ENCODE results near the gene CTDNEP1.

Gene CTDNEP1

DNA sequence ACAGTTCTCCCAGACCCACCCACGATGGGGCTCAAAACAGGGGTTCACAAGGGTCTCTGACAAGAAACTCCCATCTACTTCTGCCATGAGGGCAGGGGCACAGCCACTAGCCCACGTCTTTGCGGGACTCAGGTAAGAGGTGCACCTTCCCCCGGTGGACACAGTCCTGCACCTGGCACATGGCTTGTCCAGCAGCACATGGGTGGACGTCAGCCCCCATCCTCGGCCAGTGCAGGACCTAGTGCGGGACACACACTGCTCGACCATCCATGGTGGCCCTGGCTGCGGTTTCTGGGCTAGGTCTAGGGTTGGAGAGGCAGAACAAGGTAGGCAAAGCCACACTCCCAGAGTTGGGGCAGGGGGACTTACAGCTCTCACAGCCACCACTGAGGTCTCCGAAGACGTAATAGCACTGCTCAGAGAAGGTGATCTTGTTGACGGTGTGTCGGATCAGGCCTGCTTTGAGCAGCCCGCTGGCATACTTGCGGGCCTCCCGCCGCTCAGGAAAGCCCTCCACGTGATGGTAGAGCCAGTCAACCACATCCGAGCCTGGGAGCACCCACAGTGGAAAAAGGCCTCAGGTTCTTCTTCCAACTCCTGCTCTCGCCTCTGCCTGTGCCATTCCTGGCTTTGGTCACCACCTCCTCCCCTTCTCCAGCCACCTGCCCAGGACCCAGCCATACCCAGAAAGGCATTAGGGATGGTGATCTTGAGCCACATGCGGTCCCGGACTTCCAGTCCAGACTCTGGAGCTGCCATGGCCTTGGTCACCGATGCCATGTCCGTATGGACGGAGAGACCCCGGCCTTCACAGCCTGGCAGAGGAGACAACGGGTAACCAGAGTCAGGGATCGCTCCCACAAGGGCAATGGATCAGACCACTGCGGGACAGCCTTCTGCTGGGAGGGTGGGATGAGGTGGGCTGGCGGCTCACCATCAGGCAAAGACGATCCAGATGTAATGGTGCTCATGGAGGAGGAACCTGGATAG lies 24.5 kb downstream of the CTDNEP1 start:
- H3K4me3 ChIP-seq (ENCODE audit: low read length in 2 of 2): no peak overlapping the region
- H3K27me3 ChIP-seq (ENCODE audit: control insufficient read depth in 1 of 2, insufficient read depth in 2 of 2, low read length in 2 of 2): no peaks in the 10 kb centered on the region
- no peaks in the 10 kb centered on the region for H3K9me3 ChIP-seq (ENCODE audit: control insufficient read depth in 2 of 2, low read length in 2 of 2)
- H3K9ac ChIP-seq (ENCODE audit: low read length in 2 of 2): no peak overlapping the region
- H3K27ac ChIP-seq (ENCODE audit: low read length): no peak overlapping the region
- H3K36me3 ChIP-seq (ENCODE audit: control insufficient read depth in 2 of 2, insufficient read depth in 2 of 2, low read length in 2 of 2): peaks cover 57 to 67% of the 10 kb centered on the region in 2 donors
- peaks cover 10% of the 10 kb centered on the region for H3K4me1 ChIP-seq (ENCODE audit: control insufficient read depth, insufficient read depth, low read length)

DNA sequence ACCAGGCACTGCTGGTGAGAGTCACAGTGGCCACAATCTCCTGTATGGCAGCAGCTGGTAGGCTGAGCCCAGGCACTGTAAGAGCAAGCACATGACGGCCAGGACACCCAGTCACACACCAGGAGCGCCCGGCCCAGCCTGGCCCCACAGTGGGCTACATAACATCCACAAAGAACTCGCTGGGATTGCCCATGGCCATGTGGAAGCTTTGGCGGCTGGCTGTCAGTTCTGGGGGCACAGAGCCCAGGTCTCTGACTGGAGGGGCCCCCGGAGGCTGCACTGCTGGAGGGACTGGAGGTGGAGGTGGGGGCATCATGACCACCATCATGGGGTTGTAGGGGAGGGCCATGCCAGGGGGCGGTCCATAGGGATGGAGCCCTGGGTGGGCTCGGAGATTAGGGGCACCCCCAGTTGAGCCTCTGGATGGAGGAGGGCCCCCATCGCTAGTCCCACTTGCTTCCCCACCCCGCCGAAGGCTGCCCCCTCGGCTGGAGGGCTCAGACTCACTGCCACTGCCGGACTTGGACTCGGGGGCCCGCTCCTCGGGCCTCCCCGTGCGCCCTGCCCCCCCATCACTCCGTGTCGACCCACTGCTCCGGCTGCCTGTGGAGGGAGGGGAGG lies 25.7 kb downstream of the CTDNEP1 start:
- Histone ChIP-seq H3K4me3 (ENCODE audit: low read length in 2 of 2) (no peak overlapping the region), H3K4me1 (ENCODE audit: control insufficient read depth, insufficient read depth, low read length) (peaks cover 14% of the 10 kb centered on the region)

DNA sequence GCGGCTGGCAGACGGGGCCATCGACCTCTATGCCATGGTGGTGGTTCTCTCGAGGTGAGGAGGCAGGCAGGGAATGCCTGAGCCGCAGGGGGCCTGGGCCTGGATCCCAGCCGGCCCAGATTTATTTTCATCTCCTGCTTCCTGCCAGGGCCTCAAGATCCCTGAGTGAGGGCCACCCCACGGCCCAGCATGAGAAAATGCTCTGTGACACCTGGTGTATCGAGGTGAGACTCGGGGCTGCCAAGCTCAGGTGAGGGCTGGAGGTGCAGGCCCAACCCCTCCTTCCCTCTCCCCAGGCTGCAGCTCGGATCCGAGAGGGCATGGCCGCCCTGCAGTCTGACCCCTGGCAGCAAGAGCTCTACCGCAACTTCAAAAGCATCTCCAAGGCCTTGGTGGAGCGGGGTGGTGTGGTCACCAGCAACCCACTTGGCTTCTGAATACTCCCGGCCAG lies 26.8 kb downstream of the CTDNEP1 start:
- Histone ChIP-seq H3K9me3 (ENCODE audit: control insufficient read depth in 2 of 2, low read length in 2 of 2) (no peaks in the 10 kb centered on the region), H3K27ac (ENCODE audit: low read length) (no peak overlapping the region), H3K4me1 (ENCODE audit: control insufficient read depth, insufficient read depth, low read length) (peaks cover 23% of the 10 kb centered on the region), H3K27me3 (ENCODE audit: control insufficient read depth in 1 of 2, insufficient read depth in 2 of 2, low read length in 2 of 2) (no peaks in the 10 kb centered on the region), H3K36me3 (ENCODE audit: control insufficient read depth in 2 of 2, insufficient read depth in 2 of 2, low read length in 2 of 2) (peaks cover 52 to 62% of the 10 kb centered on the region in 2 donors), H3K9ac (ENCODE audit: low read length in 2 of 2) (no peak overlapping the region), H3K4me3 (ENCODE audit: low read length in 2 of 2) (no peak overlapping the region)

More for the DNA sequence above, 25.7 kb downstream of the CTDNEP1 start:
- Histone ChIP-seq H3K9ac (ENCODE audit: low read length in 2 of 2) (no peak overlapping the region), H3K27me3 (ENCODE audit: control insufficient read depth in 1 of 2, insufficient read depth in 2 of 2, low read length in 2 of 2) (no peaks in the 10 kb centered on the region), H3K36me3 (ENCODE audit: control insufficient read depth in 2 of 2, insufficient read depth in 2 of 2, low read length in 2 of 2) (peaks cover 60 to 67% of the 10 kb centered on the region in 2 donors), H3K9me3 (ENCODE audit: control insufficient read depth in 2 of 2, low read length in 2 of 2) (no peaks in the 10 kb centered on the region), H3K27ac (ENCODE audit: low read length) (peak overlapping the region; percentile 24)

DNA sequence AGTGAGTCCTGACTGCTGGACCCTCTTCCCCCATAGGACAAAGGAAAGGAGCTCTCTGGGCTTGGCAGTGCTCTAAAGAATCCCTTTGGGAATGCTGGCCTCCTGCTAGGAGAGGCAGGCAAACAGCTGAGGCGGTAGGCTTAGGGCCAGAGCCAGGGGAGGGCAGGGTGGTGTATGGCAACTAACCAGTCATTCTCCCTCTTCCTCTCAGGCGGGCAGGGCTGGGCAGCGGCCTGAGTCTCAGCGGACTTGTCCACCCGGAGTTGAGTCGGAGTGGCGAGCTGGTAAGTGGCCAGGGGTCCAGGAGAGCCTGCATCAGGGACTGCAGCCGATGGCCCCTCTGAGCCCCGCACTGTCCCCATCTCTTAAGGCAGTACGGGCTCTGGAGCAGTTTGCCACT lies 27.4 kb downstream of the CTDNEP1 start:
- Histone ChIP-seq H3K9me3 (ENCODE audit: control insufficient read depth in 2 of 2, low read length in 2 of 2) (no peaks in the 10 kb centered on the region), H3K4me3 (ENCODE audit: low read length in 2 of 2) (no peak overlapping the region), H3K27me3 (ENCODE audit: control insufficient read depth in 1 of 2, insufficient read depth in 2 of 2, low read length in 2 of 2) (no peaks in the 10 kb centered on the region), H3K36me3 (ENCODE audit: control insufficient read depth in 2 of 2, insufficient read depth in 2 of 2, low read length in 2 of 2) (peaks cover 47 to 57% of the 10 kb centered on the region in 2 donors), H3K4me1 (ENCODE audit: control insufficient read depth, insufficient read depth, low read length) (peaks cover 28% of the 10 kb centered on the region), H3K27ac (ENCODE audit: low read length) (no peak overlapping the region), H3K9ac (ENCODE audit: low read length in 2 of 2) (no peak overlapping the region)

DNA sequence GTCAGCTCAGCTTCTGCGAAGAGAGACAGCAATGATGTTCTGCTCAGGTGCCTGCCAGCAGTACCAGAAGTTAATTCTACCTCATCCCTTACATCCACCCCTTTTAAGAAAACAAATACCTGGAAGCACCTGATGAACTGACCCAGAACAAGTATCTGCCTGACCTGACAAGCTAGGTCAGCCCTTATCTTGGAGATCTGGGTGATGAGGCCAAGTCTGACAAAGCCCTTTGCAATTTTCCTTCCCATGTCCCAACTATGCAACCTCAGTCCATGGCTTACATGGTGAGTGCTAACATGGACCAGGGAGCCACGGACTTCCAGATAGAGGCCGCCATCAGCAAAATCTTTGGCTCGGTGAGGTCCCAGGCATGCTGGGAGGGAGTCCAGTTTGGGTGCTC lies 28.2 kb downstream of the CTDNEP1 start:
- Histone ChIP-seq H3K27ac (ENCODE audit: low read length) (no peak overlapping the region), H3K4me1 (ENCODE audit: control insufficient read depth, insufficient read depth, low read length) (peaks cover 34% of the 10 kb centered on the region), H3K9me3 (ENCODE audit: control insufficient read depth in 2 of 2, low read length in 2 of 2) (no peaks in the 10 kb centered on the region), H3K36me3 (ENCODE audit: control insufficient read depth in 2 of 2, insufficient read depth in 2 of 2, low read length in 2 of 2) (peaks cover 43 to 50% of the 10 kb centered on the region in 2 donors), H3K27me3 (ENCODE audit: control insufficient read depth in 1 of 2, insufficient read depth in 2 of 2, low read length in 2 of 2) (no peaks in the 10 kb centered on the region), H3K4me3 (ENCODE audit: low read length in 2 of 2) (no peak overlapping the region), H3K9ac (ENCODE audit: low read length in 2 of 2) (no peak overlapping the region)

DNA sequence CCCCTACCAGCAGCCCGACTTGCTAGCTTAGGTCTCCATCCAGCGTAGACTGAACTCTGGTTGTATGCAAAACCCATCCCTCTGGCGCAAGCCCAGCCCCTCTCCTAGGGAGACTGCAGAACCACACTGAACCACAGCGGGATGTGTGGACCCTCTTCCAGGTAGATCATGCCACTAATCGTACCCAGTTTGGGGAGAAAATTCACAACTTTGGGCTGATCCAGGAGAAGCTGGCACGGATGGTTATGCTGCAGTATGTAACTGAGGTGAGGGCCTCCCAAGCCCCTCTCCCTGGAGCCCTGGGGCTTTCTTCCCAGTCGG lies 28.6 kb downstream of the CTDNEP1 start:
- H3K9ac ChIP-seq (ENCODE audit: low read length in 2 of 2): no peak overlapping the region
- H3K4me3 ChIP-seq (ENCODE audit: low read length in 2 of 2): no peak overlapping the region
- H3K4me1 ChIP-seq (ENCODE audit: control insufficient read depth, insufficient read depth, low read length): peaks cover 38% of the 10 kb centered on the region
- peaks cover 39 to 45% of the 10 kb centered on the region in 2 donors for H3K36me3 ChIP-seq (ENCODE audit: control insufficient read depth in 2 of 2, insufficient read depth in 2 of 2, low read length in 2 of 2)
- no peaks in the 10 kb centered on the region for H3K9me3 ChIP-seq (ENCODE audit: control insufficient read depth in 2 of 2, low read length in 2 of 2)
- H3K27me3 ChIP-seq (ENCODE audit: control insufficient read depth in 1 of 2, insufficient read depth in 2 of 2, low read length in 2 of 2): no peaks in the 10 kb centered on the region
- no peak overlapping the region for H3K27ac ChIP-seq (ENCODE audit: low read length)

DNA sequence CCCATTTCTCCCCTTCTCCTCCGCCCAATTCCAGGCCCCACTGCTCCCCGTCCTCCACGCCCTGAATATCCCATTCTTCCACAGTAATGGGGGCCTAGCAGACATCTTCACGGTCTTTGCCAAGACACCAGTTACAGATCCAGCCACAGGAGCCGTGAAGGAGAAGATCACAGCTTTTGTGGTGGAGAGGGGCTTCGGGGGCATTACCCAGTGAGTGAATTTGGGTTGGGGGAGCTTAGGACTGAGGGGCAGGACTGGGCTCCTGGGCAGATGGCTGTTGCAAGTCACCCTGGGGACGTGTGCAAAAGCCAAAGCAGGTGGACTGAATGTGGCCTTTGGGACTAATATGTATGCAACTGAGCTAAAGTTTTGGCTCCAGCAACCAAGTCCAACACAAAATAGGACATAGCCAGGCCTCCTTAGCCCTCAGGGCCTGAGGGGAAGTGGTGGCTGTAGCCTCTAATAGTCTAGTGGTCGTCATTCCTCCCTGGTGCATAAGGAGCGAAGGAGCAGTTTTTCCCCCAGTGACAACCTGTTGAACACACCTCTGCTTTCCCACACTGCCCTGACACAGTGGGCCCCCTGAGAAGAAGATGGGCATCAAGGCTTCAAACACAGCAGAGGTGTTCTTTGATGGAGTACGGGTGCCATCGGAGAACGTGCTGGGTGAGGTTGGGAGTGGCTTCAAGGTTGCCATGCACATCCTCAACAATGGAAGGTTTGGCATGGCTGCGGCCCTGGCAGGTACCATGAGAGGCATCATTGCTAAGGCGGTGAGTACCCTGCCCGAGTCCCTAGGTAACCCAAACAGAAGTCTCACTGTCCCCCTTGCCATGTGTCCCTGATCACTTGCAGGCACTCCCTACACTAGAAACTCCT lies 29.2 kb downstream of the CTDNEP1 start:
- no peak overlapping the region for H3K4me3 ChIP-seq (ENCODE audit: low read length in 2 of 2)
- no peak overlapping the region for H3K9ac ChIP-seq (ENCODE audit: low read length in 2 of 2)
- H3K4me1 ChIP-seq (ENCODE audit: control insufficient read depth, insufficient read depth, low read length): peaks cover 43% of the 10 kb centered on the region
- no peaks in the 10 kb centered on the region for H3K9me3 ChIP-seq (ENCODE audit: control insufficient read depth in 2 of 2, low read length in 2 of 2)
- H3K27ac ChIP-seq (ENCODE audit: low read length): peak overlapping the region; percentile 96
- H3K36me3 ChIP-seq (ENCODE audit: control insufficient read depth in 2 of 2, insufficient read depth in 2 of 2, low read length in 2 of 2): peaks cover 35 to 42% of the 10 kb centered on the region in 2 donors
- H3K27me3 ChIP-seq (ENCODE audit: control insufficient read depth in 1 of 2, insufficient read depth in 2 of 2, low read length in 2 of 2): no peaks in the 10 kb centered on the region

DNA sequence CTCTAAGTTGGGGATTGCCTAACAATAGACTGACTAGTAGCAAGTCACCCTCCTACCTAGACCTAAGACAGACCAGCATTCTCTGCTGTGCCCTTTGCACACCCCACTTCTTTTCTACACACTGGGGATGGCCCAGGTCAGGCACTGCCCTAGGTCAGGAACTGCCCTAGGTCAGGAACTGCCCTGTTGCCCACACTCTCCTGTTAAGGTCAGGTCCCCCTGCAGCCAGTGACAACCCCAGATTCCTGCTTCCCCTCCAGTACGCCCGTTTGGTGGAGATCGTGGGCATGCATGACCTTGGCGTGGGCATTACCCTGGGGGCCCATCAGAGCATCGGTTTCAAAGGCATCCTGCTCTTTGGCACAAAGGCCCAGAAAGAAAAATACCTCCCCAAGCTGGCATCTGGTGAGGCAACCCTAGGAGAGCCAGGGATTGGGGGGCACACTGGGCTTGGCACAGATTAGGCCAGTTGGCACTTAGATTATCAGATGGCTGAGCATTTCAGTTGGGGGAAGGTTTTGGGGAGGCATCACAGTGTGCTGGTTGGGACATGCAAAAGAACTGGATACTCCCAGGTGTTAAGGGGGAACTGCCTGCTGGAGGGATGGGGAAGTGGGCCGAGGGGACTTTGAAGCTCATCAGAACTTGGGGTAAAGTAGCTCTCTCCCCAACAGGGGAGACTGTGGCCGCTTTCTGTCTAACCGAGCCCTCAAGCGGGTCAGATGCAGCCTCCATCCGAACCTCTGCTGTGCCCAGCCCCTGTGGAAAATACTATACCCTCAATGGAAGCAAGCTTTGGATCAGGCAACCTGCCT lies 30.0 kb downstream of the CTDNEP1 start:
- Histone ChIP-seq H3K36me3 (ENCODE audit: control insufficient read depth in 2 of 2, insufficient read depth in 2 of 2, low read length in 2 of 2) (peaks cover 27 to 34% of the 10 kb centered on the region in 2 donors), H3K9ac (ENCODE audit: low read length in 2 of 2) (peak overlapping the region in 1 of 2 donors; percentile 92)

DNA sequence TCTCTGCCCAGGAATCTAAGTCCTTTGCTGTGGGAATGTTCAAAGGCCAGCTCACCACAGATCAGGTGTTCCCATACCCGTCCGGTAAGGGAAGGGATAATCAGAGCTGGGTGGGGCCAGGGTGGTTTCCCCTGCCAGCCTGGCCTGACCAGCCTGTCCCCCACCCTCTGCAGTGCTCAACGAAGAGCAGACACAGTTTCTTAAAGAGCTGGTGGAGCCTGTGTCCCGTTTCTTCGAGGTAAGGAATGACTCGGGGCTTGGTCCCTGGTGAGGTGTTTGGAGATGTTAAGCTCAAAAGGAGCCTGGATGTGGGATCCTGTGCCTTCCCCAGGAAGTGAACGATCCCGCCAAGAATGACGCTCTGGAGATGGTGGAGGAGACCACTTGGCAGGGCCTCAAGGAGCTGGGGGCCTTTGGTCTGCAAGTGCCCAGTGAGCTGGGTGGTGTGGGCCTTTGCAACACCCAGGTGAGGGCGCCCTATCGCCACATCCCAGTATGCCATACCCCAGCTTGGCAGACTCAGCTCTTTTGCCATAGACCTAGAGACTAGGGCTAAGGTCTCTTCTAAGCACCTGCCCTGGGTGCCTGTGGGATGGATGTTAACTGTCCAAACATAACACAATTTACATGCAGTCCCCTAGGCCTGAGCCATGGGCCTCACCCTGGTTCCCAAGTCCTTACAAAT lies 30.8 kb downstream of the CTDNEP1 start:
- Histone ChIP-seq H3K4me1 (ENCODE audit: control insufficient read depth, insufficient read depth, low read length) (peaks cover 56% of the 10 kb centered on the region), H3K27ac (ENCODE audit: low read length) (peak overlapping the region; percentile 96), H3K36me3 (ENCODE audit: control insufficient read depth in 2 of 2, insufficient read depth in 2 of 2, low read length in 2 of 2) (peaks cover 25 to 29% of the 10 kb centered on the region in 2 donors), H3K9ac (ENCODE audit: low read length in 2 of 2) (peak overlapping the region; percentile 92), H3K9me3 (ENCODE audit: control insufficient read depth in 2 of 2, low read length in 2 of 2) (no peaks in the 10 kb centered on the region), H3K4me3 (ENCODE audit: low read length in 2 of 2) (peak overlapping the region; percentile 87 to 93), H3K27me3 (ENCODE audit: control insufficient read depth in 1 of 2, insufficient read depth in 2 of 2, low read length in 2 of 2) (no peaks in the 10 kb centered on the region)

More for the DNA sequence above, 30.0 kb downstream of the CTDNEP1 start:
- no peaks in the 10 kb centered on the region for H3K27me3 ChIP-seq (ENCODE audit: control insufficient read depth in 1 of 2, insufficient read depth in 2 of 2, low read length in 2 of 2)
- peaks cover 49% of the 10 kb centered on the region for H3K4me1 ChIP-seq (ENCODE audit: control insufficient read depth, insufficient read depth, low read length)
- no peaks in the 10 kb centered on the region for H3K9me3 ChIP-seq (ENCODE audit: control insufficient read depth in 2 of 2, low read length in 2 of 2)
- peak overlapping the region; percentile 96 for H3K27ac ChIP-seq (ENCODE audit: low read length)
- peak overlapping the region in 1 of 2 donors; percentile 87 for H3K4me3 ChIP-seq (ENCODE audit: low read length in 2 of 2)

Data from stomach smooth muscle (tissue), 2 donors.